Endothelial cell of umbilical vein (primary cell): ENCODE data around the gene CLDN7. TPM values are rescaled to one million over a fixed set of nuclear protein-coding genes. Genes with fewer than 3 reads are reported as not detected.

Experiments used
- BruUV-seq: library from RNA; stranded (reverse); fragments of 400-500 nt; replicated peaks from 2 replicates; lab custom pipeline; 2021; lab: Mats Ljungman, UMichigan
- CTCF ChIA-PET: fragments of 300-600, 350-600 bp; sonication (Branson Sonifier 250); formaldehyde crosslinking; loops from one replicate; lab custom pipeline; 2021; ENCODE audit warnings: antibody characterized with exemption, inconsistent platforms; lab: Charles Lee
- POLR2A ChIA-PET: fragments of 300-600, 350-600 bp; sonication (Branson Sonifier 250); formaldehyde crosslinking; loops from one replicate; lab custom pipeline; 2021; ENCODE audit warnings: antibody characterized with exemption, inconsistent platforms; lab: Charles Lee
- DNase-seq: peaks from one replicate; pipeline ENCODE4 v3.0.0-alpha.2; 2011; ENCODE audit warnings: low read depth, low spot score
- FAIRE-seq: peaks from 2 replicates; lab custom pipeline; 2011; peaks lifted over from hg19 to GRCh38; lab: Jason Lieb, UNC
- H2AFZ ChIP-seq: 2 replicates; pipeline ENCODE4 v1.6.0; 2012; ENCODE audit warnings: low read depth, low read length, control low read depth, inconsistent platforms
- H3K27ac ChIP-seq: 2 replicates; pipeline ENCODE4 v1.5.1; 2011; ENCODE audit warnings: low read depth, mild to moderate bottlenecking, control low read depth, low read length, moderate library complexity; ENCODE audit not compliant: insufficient read depth
- H3K27me3 ChIP-seq, 2 experiments: 2 replicates each; pipeline versions ENCODE4 v1.6.0 to v1.6.1; 2011; ENCODE audit warnings: low read length in 2 of 2, mixed read lengths in 1 of 2; ENCODE audit not compliant: control insufficient read depth in 2 of 2, insufficient read depth in 2 of 2
- H3K36me3 ChIP-seq, 2 experiments: 2 replicates in 1 of 2; 3 replicates in 1 of 2; pipeline ENCODE4 v1.5.1; 2011; ENCODE audit warnings: low read length in 2 of 2, mild to moderate bottlenecking in 1 of 2, moderate library complexity in 1 of 2; ENCODE audit not compliant: control insufficient read depth in 2 of 2, insufficient read depth in 2 of 2; ENCODE audit errors: extremely low read depth in 1 of 2
- H3K4me1 ChIP-seq: 3 replicates; pipeline ENCODE4 v1.5.1; 2011; ENCODE audit warnings: mild to moderate bottlenecking, low read length; ENCODE audit not compliant: control insufficient read depth, insufficient read depth; ENCODE audit errors: extremely low read depth
- H3K4me2 ChIP-seq: 2 replicates; pipeline ENCODE4 v1.6.1; 2011; ENCODE audit warnings: low read length, control low read depth, mixed read lengths; ENCODE audit not compliant: insufficient read depth
- H3K4me3 ChIP-seq, 3 experiments: fragments of 200-600 bp in 1 of 3; sonication (generic), shearing (Covaris generic) in 1 of 3; replicated peaks in 1 of 3; 2 replicates each; pipeline ENCODE4 v1.5.1; 2011 to 2016; ENCODE audit warnings: control low read depth in 3 of 3, low read length in 3 of 3, mild to moderate bottlenecking in 2 of 3, inconsistent platforms in 1 of 3, low read depth in 1 of 3, moderate library complexity in 1 of 3; ENCODE audit not compliant: insufficient read depth in 1 of 3
- H3K79me2 ChIP-seq: 2 replicates; pipeline ENCODE4 v1.6.0; 2012; ENCODE audit warnings: low read length, inconsistent platforms; ENCODE audit not compliant: control insufficient read depth, insufficient read depth
- H3K9ac ChIP-seq: replicated peaks from 2 replicates; pipeline ENCODE3; 2011; ENCODE audit warnings: low read length, control low read depth; ENCODE audit not compliant: insufficient read depth; ENCODE audit errors: extremely low read depth
- H3K9me1 ChIP-seq: replicated peaks from 3 replicates; pipeline ENCODE4 v1.6.0; 2011; ENCODE audit warnings: mild to moderate bottlenecking, low read length; ENCODE audit not compliant: control insufficient read depth, insufficient read depth; ENCODE audit errors: extremely low read depth
- H3K9me3 ChIP-seq: replicated peaks from 2 replicates; pipeline ENCODE4 v1.5.1; 2012; ENCODE audit warnings: low read length, inconsistent platforms; ENCODE audit not compliant: control insufficient read depth, insufficient read depth
- H4K20me1 ChIP-seq: replicated peaks from 2 replicates; pipeline ENCODE3; 2011; ENCODE audit warnings: mild to moderate bottlenecking, low read length; ENCODE audit not compliant: control insufficient read depth, insufficient read depth; ENCODE audit errors: extremely low read depth
- FOS ChIP-seq: IDR thresholded peaks from 2 replicates; pipeline ENCODE4 v1.6.1; 2011; ENCODE audit warnings: mild to moderate bottlenecking, low read length, moderate library complexity, borderline replicate concordance; ENCODE audit not compliant: insufficient read depth
- GATA2 ChIP-seq: IDR thresholded peaks from 2 replicates; pipeline ENCODE4 v1.7.0; 2011; ENCODE audit warnings: low read depth, mild to moderate bottlenecking, moderate library complexity, mixed read lengths, low read length; ENCODE audit not compliant: insufficient read length, insufficient read depth
- POLR2A ChIP-seq: IDR thresholded peaks from 2 replicates; pipeline ENCODE4 v1.6.1; 2012; ENCODE audit warnings: low read depth, mild to moderate bottlenecking, control low read depth, low read length
- POLR2AphosphoS5 ChIP-seq: IDR thresholded peaks from 2 replicates; pipeline ENCODE4 v1.6.1; 2012; ENCODE audit warnings: low read depth, mild to moderate bottlenecking, control low read depth, low read length, moderate library complexity; ENCODE audit not compliant: insufficient read depth
- dilution Hi-C: fragments of 300-500 bp; cut with MboI; formaldehyde crosslinking; loops from one replicate; pipeline ENCODE4 v1.15.0; 2019; ENCODE audit warnings: low sequenced_read_pairs; ENCODE audit not compliant: extremely low pct_ligation_motif_present
- intact Hi-C: fragments of 100-400 bp; cut with micrococcal nuclease; formaldehyde crosslinking; loops from one replicate; pipeline ENCODE4 v1.10.0; 2022
- polyA plus RNA-seq, 4 experiments: library from polyadenylated mRNA; depleted of rRNA in 3 of 4; stranded (reverse) in 3 of 4; unstranded in 1 of 4; fragments of >200 nt; gene quantifications; 2 replicates each; pipeline versions ENCODE4 v1.2.1 to v1.2.3, GENCODE V29; 2011 to 2012; ENCODE audit warnings: missing spikeins in 1 of 4
- total RNA-seq: library from RNA; stranded (reverse); gene quantifications from 2 replicates; pipeline ENCODE4 v1.2.3, GENCODE V29; 2021

The CLDN7 gene
- total and polyA plus RNA-seq, 2 donors (not counting 3 experiments of a cell fraction or from before 2014, with no cell fraction given): 25.4 to 25.7 TPM

DNA sequence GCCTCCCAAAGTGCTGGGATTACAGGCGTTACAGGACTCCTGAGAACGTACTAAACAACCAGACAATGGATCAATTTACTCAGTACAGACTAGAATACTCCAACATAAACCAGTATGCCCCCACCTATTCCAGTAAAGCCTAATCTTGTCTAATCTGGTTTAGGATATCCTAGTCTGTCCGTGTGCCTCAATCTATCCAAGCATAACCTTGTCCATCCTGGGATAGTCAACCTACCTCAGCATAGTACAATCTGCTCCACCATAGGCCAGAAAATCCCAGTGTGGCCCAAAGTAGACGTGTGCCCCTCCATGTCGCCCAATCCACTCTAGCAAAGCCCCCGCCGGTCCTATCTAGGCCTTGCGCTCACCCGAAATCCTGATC is 28.6 kb downstream of the CLDN7 start:
- H3K4me3 ChIP-seq: peak overlapping the region; percentile 43 to 83 (median 55)
- ChIA-PET CTCF (interaction anchor here (1.0 to 2.8 kb wide), 3 partner anchors 13 to 63 kb away, joined by 3 to 13 read pairs (median 5); no protein-coding TSS in a partner anchor), POLR2A (interaction anchor here (0.5 kb wide), 1 partner anchor 35 kb away, joined by 3 read pairs; no protein-coding TSS in a partner anchor)
- H3K36me3 ChIP-seq: peaks cover 17 to 38% of the 10 kb centered on the region in 2 experiments
- peak overlapping the region; percentile 86 for H3K4me2 ChIP-seq
- peaks cover 4% of the 10 kb centered on the region for H4K20me1 ChIP-seq
- dilution Hi-C loops (no loop called here), intact Hi-C loops (loop anchor here (1.0 kb wide), 1 partner anchor 12 kb away; no protein-coding TSS in a partner anchor)
- peaks cover 12% of the 10 kb centered on the region for H3K4me1 ChIP-seq
- DNase-seq (no peak), FAIRE-seq (peak; percentile 65)
- peak overlapping the region; percentile 29 for H3K27ac ChIP-seq
- H3K9me1 ChIP-seq: no peaks in the 10 kb centered on the region
- peak overlapping the region; percentile 74 for H3K9ac ChIP-seq
- peaks cover 63% of the 10 kb centered on the region for H3K79me2 ChIP-seq
- no peak overlapping the region for H2AFZ ChIP-seq
- H3K27me3 ChIP-seq: no peaks in the 10 kb centered on the region
- TF ChIP-seq POLR2A: no peak
- TF ChIP-seq POLR2AphosphoS5: no peak
- H3K9me3 ChIP-seq: no peaks in the 10 kb centered on the region
- no TSS peak for BruUV-seq

DNA sequence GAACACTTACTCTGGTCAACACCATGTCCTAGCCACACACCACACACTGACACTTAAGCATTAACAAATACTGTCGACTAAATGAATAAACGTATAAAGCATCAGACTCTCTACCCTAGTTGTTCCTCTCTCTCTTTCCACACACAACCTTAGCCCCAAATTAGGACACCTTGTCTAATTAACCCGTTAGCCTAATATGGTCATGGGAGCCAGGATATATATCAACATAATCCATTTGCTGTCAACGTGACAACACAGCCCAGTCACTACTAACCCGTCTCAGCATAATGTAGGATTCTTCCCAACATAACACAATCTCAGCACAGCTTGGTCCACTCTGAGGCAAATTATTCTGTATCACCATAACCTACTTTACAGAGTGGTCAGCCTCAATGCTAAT is 30.2 kb downstream of the CLDN7 start:
- FAIRE-seq (no peak), DNase-seq (no peak)
- Histone ChIP-seq H3K9me1 (no peaks in the 10 kb centered on the region), H2AFZ (no peak overlapping the region), H3K27me3 (no peaks in the 10 kb centered on the region), H3K27ac (no peak overlapping the region), H3K9me3 (no peaks in the 10 kb centered on the region), H4K20me1 (peaks cover 4% of the 10 kb centered on the region), H3K4me1 (peaks cover 8% of the 10 kb centered on the region), H3K4me3 (peak overlapping the region in 1 of 3 experiments; percentile 6), H3K36me3 (peaks cover 21 to 45% of the 10 kb centered on the region in 2 experiments), H3K9ac (no peak overlapping the region), H3K79me2 (peaks cover 53% of the 10 kb centered on the region), H3K4me2 (peak overlapping the region; percentile 54)
- intact Hi-C loops (no loop called here), dilution Hi-C loops (no loop called here)
- CTCF ChIA-PET: interaction anchor here (2.8 kb wide), 1 partner anchor 11 kb away, joined by 13 read pairs; no protein-coding TSS in a partner anchor
- POLR2A ChIA-PET: interaction anchor here (0.7 kb wide), 1 partner anchor 13 kb away, joined by 6 read pairs; the partner anchor contains the start of genes ACADVL and DLG4
- BruUV-seq: no TSS peak
- TF ChIP-seq FOS (no peak), GATA2 (no peak), POLR2AphosphoS5 (no peak)
